Measurements from ENCODE around the gene ACAD11. TPM values are rescaled to one million over a fixed set of nuclear protein-coding genes. Genes with fewer than 3 reads are reported as not detected.
"Not testable (repeated sequence)": the region's sequence is repeated elsewhere in the genome, so short reads cannot be mapped to it uniquely, and the experiment has no call there.

The ACAD11 gene
- total and polyA plus RNA-seq, 7 experiments from 2014 or later = 6.0 to 33.7 (median 25.6) TPM

DNA sequence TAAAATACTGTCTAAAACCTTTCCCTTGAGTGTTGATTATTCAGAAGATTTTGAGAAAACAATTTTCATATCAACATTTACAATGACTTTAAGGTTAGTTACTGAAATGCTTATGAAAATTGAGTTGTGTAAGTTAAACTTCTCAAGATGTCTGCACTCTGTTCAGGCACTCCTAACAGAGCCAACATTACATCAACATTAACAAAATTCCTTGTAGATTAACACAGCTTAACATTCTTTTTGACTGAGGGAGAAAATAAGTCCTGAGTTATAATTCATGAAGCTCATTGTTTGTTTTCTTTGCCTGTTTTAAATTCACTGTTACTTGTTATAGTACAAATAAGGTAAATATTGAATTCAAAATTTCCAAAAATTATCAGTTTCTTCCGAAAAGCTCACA lies 53.5 kb downstream of the ACAD11 start:
- Mint-ChIP-seq H3K4me3 (no peak overlapping the region), H3K27me3 (no peaks in the 10 kb centered on the region), H3K9me3 (peaks cover 0 to 11% (median 4%) of the 10 kb centered on the region in 11 donors), H3K27ac (no peak overlapping the region), H3K36me3 (peaks cover 22 to 80% (median 60%) of the 10 kb centered on the region in 5 donors), H3K4me1 (peaks cover 0 to 5% (median under 1%) of the 10 kb centered on the region in 7 donors)
- ChIA-PET POLR2A (no interaction called here), CTCF (no interaction called here)
- H3K4me3 ChIP-seq (ENCODE audit: low read length) = no peak overlapping the region
- H3K9me3 ChIP-seq (ENCODE audit: control insufficient read depth in 2 of 3, low read length in 3 of 3) = no peaks in the 10 kb centered on the region
- ATAC-seq (no peak), DNase-seq (no peak)
- peaks cover 0 to 17% (median 12%) of the 10 kb centered on the region in 3 experiments for H3K36me3 ChIP-seq (ENCODE audit: control insufficient read depth in 2 of 3, insufficient read depth in 3 of 3, low read length in 3 of 3)
- H3K27me3 ChIP-seq (ENCODE audit: control insufficient read depth in 2 of 2, insufficient read depth in 2 of 2, low read length in 2 of 2) = no peaks in the 10 kb centered on the region
- intact Hi-C loops (cut with micrococcal nuclease) = no loop called here
- no peak overlapping the region for H3K27ac ChIP-seq (ENCODE audit: low read depth, low read length)
- no peaks in the 10 kb centered on the region for H3K4me1 ChIP-seq (ENCODE audit: control insufficient read depth in 2 of 2, insufficient read depth in 2 of 2, low read length in 2 of 2)

DNA sequence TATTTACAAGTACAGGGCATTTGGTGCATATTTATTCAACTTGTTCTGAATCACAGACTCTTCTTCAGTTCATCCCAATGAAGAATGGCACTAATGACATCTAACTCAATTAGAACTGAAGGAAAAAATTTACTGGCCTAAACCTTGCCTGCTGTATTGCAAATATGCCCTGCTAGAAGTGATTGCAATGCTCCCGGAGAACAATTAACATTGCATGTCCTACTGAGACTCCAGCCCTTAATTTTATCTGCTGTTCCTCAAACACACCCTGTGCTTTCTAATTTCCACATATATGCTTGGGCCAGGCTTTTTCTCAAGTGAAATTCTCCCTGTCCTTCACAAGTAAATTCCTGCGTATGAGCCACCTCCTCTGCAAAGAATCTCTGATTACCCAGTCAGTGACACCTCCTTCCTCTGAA lies 54.2 kb downstream of the ACAD11 start:
- no peaks in the 10 kb centered on the region for H3K27me3 ChIP-seq (ENCODE audit: control insufficient read depth in 2 of 2, insufficient read depth in 2 of 2, low read length in 2 of 2)
- no peaks in the 10 kb centered on the region for H3K9me3 ChIP-seq (ENCODE audit: control insufficient read depth in 2 of 3, low read length in 3 of 3)
- intact Hi-C loops (cut with micrococcal nuclease) = no loop called here

DNA sequence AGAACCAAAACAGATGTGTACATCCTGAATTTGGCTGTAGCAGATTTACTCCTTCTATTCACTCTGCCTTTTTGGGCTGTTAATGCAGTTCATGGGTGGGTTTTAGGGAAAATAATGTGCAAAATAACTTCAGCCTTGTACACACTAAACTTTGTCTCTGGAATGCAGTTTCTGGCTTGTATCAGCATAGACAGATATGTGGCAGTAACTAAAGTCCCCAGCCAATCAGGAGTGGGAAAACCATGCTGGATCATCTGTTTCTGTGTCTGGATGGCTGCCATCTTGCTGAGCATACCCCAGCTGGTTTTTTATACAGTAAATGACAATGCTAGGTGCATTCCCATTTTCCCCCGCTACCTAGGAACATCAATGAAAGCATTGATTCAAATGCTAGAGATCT lies 59.0 kb downstream of the ACAD11 start:
- H3K36me3 Mint-ChIP-seq = peaks cover 10 to 53% (median 45%) of the 10 kb centered on the region in 5 donors
- ATAC-seq; H3K9me3 ChIP-seq (ENCODE audit: control insufficient read depth in 2 of 3, low read length in 3 of 3); H3K4me3 ChIP-seq (ENCODE audit: low read length); DNase-seq; POLR2A ChIA-PET; H3K27ac ChIP-seq (ENCODE audit: low read depth, low read length); H3K4me1 ChIP-seq (ENCODE audit: control insufficient read depth in 2 of 2, insufficient read depth in 2 of 2, low read length in 2 of 2); CTCF ChIA-PET; H3K27ac Mint-ChIP-seq; H3K27me3 ChIP-seq (ENCODE audit: control insufficient read depth in 2 of 2, insufficient read depth in 2 of 2, low read length in 2 of 2); intact Hi-C loops (cut with micrococcal nuclease); H3K4me3 Mint-ChIP-seq; H3K27me3 Mint-ChIP-seq; H3K9me3 Mint-ChIP-seq; H3K4me1 Mint-ChIP-seq: not testable (repeated sequence)
- H3K36me3 ChIP-seq (ENCODE audit: control insufficient read depth in 2 of 3, insufficient read depth in 3 of 3, low read length in 3 of 3) = peaks cover 0 to 19% (median 7%) of the 10 kb centered on the region in 3 experiments

More for the DNA sequence above, 54.2 kb downstream of the ACAD11 start:
- no peak for DNase-seq
- peaks cover 22 to 73% (median 58%) of the 10 kb centered on the region in 5 donors for H3K36me3 Mint-ChIP-seq
- ATAC-seq = no peak
- H3K27me3 Mint-ChIP-seq = no peaks in the 10 kb centered on the region
- ChIA-PET POLR2A (no interaction called here), CTCF (no interaction called here)
- peaks cover 0 to 5% (median 0%) of the 10 kb centered on the region in 7 donors for H3K4me1 Mint-ChIP-seq
- H3K9me3 Mint-ChIP-seq = peaks cover 0 to 11% (median 4%) of the 10 kb centered on the region in 11 donors
- Histone ChIP-seq H3K36me3 (ENCODE audit: control insufficient read depth in 2 of 3, insufficient read depth in 3 of 3, low read length in 3 of 3) (peaks cover 0 to 17% (median 12%) of the 10 kb centered on the region in 3 experiments), H3K27ac (ENCODE audit: low read depth, low read length) (no peak overlapping the region), H3K4me3 (ENCODE audit: low read length) (no peak overlapping the region), H3K4me1 (ENCODE audit: control insufficient read depth in 2 of 2, insufficient read depth in 2 of 2, low read length in 2 of 2) (no peaks in the 10 kb centered on the region)
- no peak overlapping the region for H3K4me3 Mint-ChIP-seq
- no peak overlapping the region for H3K27ac Mint-ChIP-seq

DNA sequence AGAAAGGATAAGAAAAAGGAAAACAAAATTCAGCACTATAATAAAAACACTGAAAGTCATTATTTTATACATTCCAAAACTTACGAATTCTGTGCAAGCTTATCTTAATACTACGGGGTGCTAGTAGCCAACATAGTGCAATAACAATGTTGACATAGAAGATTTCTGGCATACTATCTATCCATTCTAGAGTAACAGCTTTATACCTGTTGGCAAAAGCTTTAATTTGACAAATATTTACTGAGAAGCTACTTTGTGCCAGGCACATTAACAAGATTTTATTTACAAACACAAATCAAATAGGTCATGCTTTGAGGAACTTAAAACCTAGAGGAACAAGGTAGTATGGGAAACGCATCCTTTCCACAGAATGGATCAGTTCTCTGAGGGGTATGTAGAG lies 61.4 kb downstream of the ACAD11 start:
- intact Hi-C loops (cut with micrococcal nuclease) = no loop called here
- peaks cover 0 to 12% (median 7%) of the 10 kb centered on the region in 3 experiments for H3K36me3 ChIP-seq (ENCODE audit: control insufficient read depth in 2 of 3, insufficient read depth in 3 of 3, low read length in 3 of 3)
- no peak overlapping the region for H3K4me3 Mint-ChIP-seq
- CTCF ChIA-PET = no interaction called here
- no peak overlapping the region for H3K4me3 ChIP-seq (ENCODE audit: low read length)
- peaks cover 0 to 2% (median 0%) of the 10 kb centered on the region in 11 donors for H3K9me3 Mint-ChIP-seq
- DNase-seq = no peak
- no peaks in the 10 kb centered on the region for H3K27me3 Mint-ChIP-seq
- no peaks in the 10 kb centered on the region for H3K9me3 ChIP-seq (ENCODE audit: control insufficient read depth in 2 of 3, low read length in 3 of 3)
- H3K27ac ChIP-seq (ENCODE audit: low read depth, low read length) = no peak overlapping the region
- peaks cover 0 to 5% (median 0%) of the 10 kb centered on the region in 7 donors for H3K4me1 Mint-ChIP-seq
- peak overlapping the region in 1 of 9 donors; percentile 3 for H3K27ac Mint-ChIP-seq
- H3K27me3 ChIP-seq (ENCODE audit: control insufficient read depth in 2 of 2, insufficient read depth in 2 of 2, low read length in 2 of 2) = no peaks in the 10 kb centered on the region
- peaks cover 12 to 57% (median 51%) of the 10 kb centered on the region in 5 donors for H3K36me3 Mint-ChIP-seq
- no peaks in the 10 kb centered on the region for H3K4me1 ChIP-seq (ENCODE audit: control insufficient read depth in 2 of 2, insufficient read depth in 2 of 2, low read length in 2 of 2)
- POLR2A ChIA-PET = no interaction called here
- ATAC-seq = no peak

DNA sequence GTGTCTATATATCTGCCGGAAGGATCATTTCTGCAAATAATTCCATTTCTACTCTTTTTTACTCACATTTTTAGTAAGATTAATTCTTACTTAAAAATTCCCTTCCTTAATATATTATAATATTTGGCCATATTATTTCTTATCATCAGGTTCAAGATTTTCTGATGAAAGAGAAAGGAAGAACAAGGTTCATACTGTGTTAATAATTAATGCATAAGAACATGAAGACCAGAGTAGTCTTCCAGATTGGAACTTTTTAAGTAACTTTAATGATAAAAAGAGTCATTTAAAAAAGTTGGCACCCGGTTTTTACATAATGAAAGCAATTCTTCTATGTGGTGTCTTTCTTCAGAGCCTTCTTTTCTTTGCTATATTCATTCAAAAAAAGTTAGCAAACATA lies 61.9 kb downstream of the ACAD11 start:
- Histone ChIP-seq H3K4me1 (ENCODE audit: control insufficient read depth in 2 of 2, insufficient read depth in 2 of 2, low read length in 2 of 2) (no peaks in the 10 kb centered on the region), H3K9me3 (ENCODE audit: control insufficient read depth in 2 of 3, low read length in 3 of 3) (no peaks in the 10 kb centered on the region), H3K27me3 (ENCODE audit: control insufficient read depth in 2 of 2, insufficient read depth in 2 of 2, low read length in 2 of 2) (no peaks in the 10 kb centered on the region), H3K4me3 (ENCODE audit: low read length) (no peak overlapping the region), H3K27ac (ENCODE audit: low read depth, low read length) (no peak overlapping the region), H3K36me3 (ENCODE audit: control insufficient read depth in 2 of 3, insufficient read depth in 3 of 3, low read length in 3 of 3) (peaks cover 0 to 7% (median 2%) of the 10 kb centered on the region in 3 experiments)
- intact Hi-C loops (cut with micrococcal nuclease) = no loop called here
- ChIA-PET CTCF (no interaction called here), POLR2A (no interaction called here)
- no peak overlapping the region for H3K27ac Mint-ChIP-seq
- no peak overlapping the region for H3K4me3 Mint-ChIP-seq
- DNase-seq (no peak), ATAC-seq (no peak)
- H3K27me3 Mint-ChIP-seq = no peaks in the 10 kb centered on the region
- H3K9me3 Mint-ChIP-seq = peaks cover 0 to 2% (median 0%) of the 10 kb centered on the region in 11 donors
- peaks cover 12 to 56% (median 53%) of the 10 kb centered on the region in 5 donors for H3K36me3 Mint-ChIP-seq
- H3K4me1 Mint-ChIP-seq = peaks cover 0 to 5% (median 0%) of the 10 kb centered on the region in 7 donors

DNA sequence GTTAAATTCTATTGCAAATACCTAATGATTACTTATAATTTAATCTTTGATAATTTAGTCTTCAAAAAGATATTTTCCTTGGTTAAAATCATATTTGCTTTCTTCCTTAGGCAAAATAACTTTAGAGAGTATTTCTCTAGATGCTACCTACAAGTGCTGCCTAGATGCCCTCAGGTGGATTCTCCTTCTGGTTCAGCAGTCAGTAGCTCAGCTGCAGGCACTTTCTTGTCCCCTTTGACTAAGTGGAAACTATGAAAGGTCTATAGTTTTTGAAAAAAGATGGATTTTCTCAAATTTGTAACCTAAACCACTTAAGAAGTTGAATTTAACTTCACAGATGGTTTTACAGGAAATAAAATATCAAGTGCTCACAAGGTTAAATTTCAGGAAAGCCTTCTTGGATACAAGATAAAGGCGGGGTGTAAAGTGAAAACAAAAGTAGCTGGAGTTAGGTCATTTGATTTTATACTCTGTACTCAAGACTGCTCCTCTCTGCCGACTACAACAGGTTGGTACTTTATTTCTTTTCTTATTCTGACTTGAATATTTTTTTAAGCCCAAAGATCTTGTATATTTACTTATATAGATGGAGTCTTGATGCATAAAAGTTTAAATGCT lies 62.7 kb downstream of the ACAD11 start, which contains the start of gene ACKR4:
Gene ACKR4, plus strand, starts transcription at position 455 of the 618 bp plus-strand sequence. CDS start 3,128 bp downstream, outside the sequence.
- Histone ChIP-seq H3K4me1 (ENCODE audit: control insufficient read depth in 2 of 2, insufficient read depth in 2 of 2, low read length in 2 of 2) (no peaks in the 10 kb centered on the region), H3K27me3 (ENCODE audit: control insufficient read depth in 2 of 2, insufficient read depth in 2 of 2, low read length in 2 of 2) (no peaks in the 10 kb centered on the region), H3K9me3 (ENCODE audit: control insufficient read depth in 2 of 3, low read length in 3 of 3) (no peaks in the 10 kb centered on the region), H3K27ac (ENCODE audit: low read depth, low read length) (no peak within 1 kb of the TSS), H3K4me3 (ENCODE audit: low read length) (no peak within 1 kb of the TSS), H3K36me3 (ENCODE audit: control insufficient read depth in 2 of 3, insufficient read depth in 3 of 3, low read length in 3 of 3) (peaks cover 0 to 7% (median 0%) of the 10 kb centered on the region in 3 experiments)
- Mint-ChIP-seq H3K9me3 (peaks cover 0 to 2% (median 0%) of the 10 kb centered on the region in 11 donors), H3K27me3 (no peaks in the 10 kb centered on the region), H3K36me3 (peaks cover 12 to 55% (median 54%) of the 10 kb centered on the region in 5 donors), H3K4me1 (peaks cover 0 to 5% (median 0%) of the 10 kb centered on the region in 7 donors), H3K4me3 (no peak within 1 kb of the TSS), H3K27ac (peak within 1 kb of the TSS in 1 of 9 donors; percentile 31)
- DNase-seq (no peak), ATAC-seq (no peak)
- ChIA-PET POLR2A (no interaction called here), CTCF (no interaction called here)
- intact Hi-C loops (cut with micrococcal nuclease) = no loop called here

DNA sequence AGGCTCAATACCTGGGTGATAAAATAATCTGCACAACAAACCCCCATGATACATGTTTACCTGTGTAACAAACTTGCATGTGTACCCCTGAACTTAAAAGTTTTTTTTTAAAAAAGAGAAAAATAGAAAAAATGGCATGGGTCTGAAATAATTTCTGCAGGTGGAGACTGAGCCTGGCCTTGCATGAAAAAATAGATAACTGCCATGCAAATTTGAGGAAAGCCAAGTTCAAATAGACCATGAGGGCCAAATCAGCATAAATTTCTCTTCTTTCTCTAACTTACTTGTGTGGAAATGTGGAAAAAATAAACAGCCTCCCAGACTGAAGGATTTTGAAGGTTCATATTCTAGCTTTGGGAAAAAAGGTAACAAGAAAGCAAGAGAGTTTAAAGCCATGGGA lies 63.3 kb downstream of the ACAD11 start:
- peak overlapping the region in 1 of 9 donors; percentile 31 for H3K27ac Mint-ChIP-seq

More for the DNA sequence above, 63.3 kb downstream of the ACAD11 start:
- Mint-ChIP-seq H3K27me3 (no peaks in the 10 kb centered on the region), H3K9me3 (peaks cover 0 to 2% (median 0%) of the 10 kb centered on the region in 11 donors), H3K36me3 (peaks cover 12 to 61% (median 56%) of the 10 kb centered on the region in 5 donors), H3K4me1 (peaks cover 0 to 5% (median 0%) of the 10 kb centered on the region in 7 donors), H3K4me3 (no peak overlapping the region)
- H3K4me3 ChIP-seq (ENCODE audit: low read length) = no peak overlapping the region
- no peak for ATAC-seq
- ChIA-PET POLR2A (no interaction called here), CTCF (no interaction called here)
- H3K4me1 ChIP-seq (ENCODE audit: control insufficient read depth in 2 of 2, insufficient read depth in 2 of 2, low read length in 2 of 2) = no peaks in the 10 kb centered on the region
- no peaks in the 10 kb centered on the region for H3K9me3 ChIP-seq (ENCODE audit: control insufficient read depth in 2 of 3, low read length in 3 of 3)
- intact Hi-C loops (cut with micrococcal nuclease) = no loop called here
- H3K36me3 ChIP-seq (ENCODE audit: control insufficient read depth in 2 of 3, insufficient read depth in 3 of 3, low read length in 3 of 3) = peaks cover 0 to 7% (median 0%) of the 10 kb centered on the region in 3 experiments
- H3K27ac ChIP-seq (ENCODE audit: low read depth, low read length) = no peak overlapping the region
- no peak for DNase-seq
- H3K27me3 ChIP-seq (ENCODE audit: control insufficient read depth in 2 of 2, insufficient read depth in 2 of 2, low read length in 2 of 2) = no peaks in the 10 kb centered on the region
